Mammary epithelial cell (primary cell): Measurements from ENCODE around the gene FBXL22.

Source experiments
- CTCF ChIP-seq, 2 donors: IDR thresholded peaks in 1 of 2; conservative IDR thresholded peaks in 1 of 2; 2 replicates each; pipeline ENCODE4 v1.5.1; 2011 to 2012; ENCODE audit warnings: inconsistent platforms in 2 of 2, low read length in 2 of 2, mild to moderate bottlenecking in 2 of 2, control low read depth in 1 of 2, low read depth in 1 of 2; ENCODE audit not compliant: insufficient read depth in 1 of 2; ENCODE audit errors: extremely low read depth in 1 of 2
- EZH2 ChIP-seq: IDR thresholded peaks from 2 replicates; pipeline ENCODE4 v1.6.1; 2012; ENCODE audit warnings: low read length, inconsistent platforms, borderline replicate concordance

- TF ChIP-seq CTCF (conservative IDR thresholded peaks at IDR 0.05 in 1 of 2, IDR thresholded peaks at IDR 0.05 in 1 of 2; ENCODE audit: extremely low read depth in 1 of 2, insufficient read depth in 1 of 2, low read depth in 1 of 2, low read length in 2 of 2), result no peak
- no peak for TF ChIP-seq EZH2
Measured at GRCh38 chr15:63598473-63599400, 1.6 kb downstream of the FBXL22 start.
